HepG2 (cell line): ENCODE results near the gene NENF. TPM values are rescaled to one million over a fixed set of nuclear protein-coding genes. Genes with fewer than 3 reads are reported as not detected.

Experiments
- ATAC-seq: fragments of 200-7000 bp; cut with Tn5 transposase; 3 replicates; pipeline ENCODE4 v1.9.1; 2020; ENCODE audit warnings: mild to moderate bottlenecking, moderate library complexity
- BruUV-seq: library from RNA; stranded (reverse); fragments of 400-500 nt; replicated peaks from 2 replicates; lab custom pipeline; 2021; lab: Mats Ljungman, UMichigan
- CTCF ChIA-PET: fragments of 300-600 bp; formaldehyde crosslinking; extraction: SDS; loops from one replicate; lab custom pipeline; 2021; ENCODE audit warnings: low total read pairs, inconsistent platforms, low intra/inter-chr PET ratio; lab: Yijun Ruan, JAX
- POLR2A ChIA-PET: fragments of 350-600 bp; sonication (Branson Sonifier 250); formaldehyde crosslinking; loops from one replicate; lab custom pipeline; 2020; ENCODE audit warnings: antibody characterized with exemption, inconsistent platforms; lab: Yijun Ruan, JAX
- DNase-seq: peaks from one replicate; pipeline ENCODE4 v3.0.0-alpha.2; 2015; ENCODE audit warnings: low spot score
- FAIRE-seq: peaks from 3 replicates; lab custom pipeline; 2011; peaks lifted over from hg19 to GRCh38; lab: Jason Lieb, UNC
- H2AFZ ChIP-seq: one replicate; pipeline ENCODE4 v1.6.1; 2011; ENCODE audit warnings: low read length, inconsistent platforms
- H3K27ac ChIP-seq: fragments of 300-600 bp; 3 replicates; pipeline ENCODE4 v1.8.0; 2011; ENCODE audit warnings: mixed run types, mild to moderate bottlenecking, mixed read lengths, low read length, inconsistent platforms; ENCODE audit not compliant: insufficient read depth; ENCODE audit errors: extremely low read length
- H3K27me3 ChIP-seq, 2 experiments: fragments of 200-600 bp in 1 of 2; 2 replicates in 1 of 2; 3 replicates in 1 of 2; pipeline versions ENCODE4 v1.6.0 to v1.8.0; 2011; ENCODE audit warnings: low read length in 2 of 2, mild to moderate bottlenecking in 2 of 2, moderate library complexity in 2 of 2, inconsistent platforms in 1 of 2; ENCODE audit not compliant: insufficient read depth in 2 of 2, control insufficient read depth in 1 of 2
- H3K36me3 ChIP-seq, 2 experiments: fragments of 200-600 bp in 1 of 2; replicated peaks in 1 of 2; 2 replicates in 1 of 2; 3 replicates in 1 of 2; pipeline versions ENCODE4 v1.5.1 to v1.8.0; 2011; ENCODE audit warnings: low read length in 2 of 2, inconsistent platforms in 1 of 2; ENCODE audit not compliant: insufficient read depth in 2 of 2, control insufficient read depth in 1 of 2
- H3K4me1 ChIP-seq: 2 replicates; pipeline ENCODE4 v1.5.1; 2012; ENCODE audit warnings: low read length, inconsistent platforms; ENCODE audit not compliant: insufficient read depth
- H3K4me2 ChIP-seq: 2 replicates; pipeline ENCODE4 v1.6.0; 2011; ENCODE audit warnings: low read depth, low read length, inconsistent platforms
- H3K4me3 ChIP-seq, 3 experiments: fragments of 200-600 bp in 1 of 3; sonication (generic), shearing (Covaris generic) in 1 of 3; replicated peaks in 1 of 3; 2 replicates each; pipeline ENCODE4 v1.5.1; 2011 to 2016; ENCODE audit warnings: low read length in 3 of 3, inconsistent platforms in 2 of 3, low read depth in 2 of 3, mild to moderate bottlenecking in 2 of 3, control low read depth in 1 of 3, mixed read lengths in 1 of 3; ENCODE audit not compliant: insufficient read depth in 1 of 3
- H3K79me2 ChIP-seq: one replicate; pipeline ENCODE4 v1.6.1; 2011; ENCODE audit warnings: low read length, inconsistent platforms; ENCODE audit not compliant: insufficient read depth
- H3K9ac ChIP-seq: 2 replicates; pipeline ENCODE4 v1.6.0; 2011; ENCODE audit warnings: mild to moderate bottlenecking, low read depth, low read length, inconsistent platforms; ENCODE audit not compliant: insufficient read depth
- H3K9me3 ChIP-seq: 2 replicates; pipeline ENCODE4 v1.5.1; 2012; ENCODE audit warnings: mild to moderate bottlenecking, low read length
- H4K20me1 ChIP-seq: 2 replicates; pipeline ENCODE4 v1.6.0; 2011; ENCODE audit warnings: inconsistent platforms, mild to moderate bottlenecking, low read length, moderate library complexity; ENCODE audit not compliant: insufficient read depth
- ADNP ChIP-seq: sonication (generic); formaldehyde crosslinking; IDR thresholded peaks from 2 replicates; pipeline ENCODE4 v1.4.0; 2020; ENCODE audit warnings: missing genetic modification reagents
- AGO1 ChIP-seq: fragments of 200-400 bp; formaldehyde crosslinking; IDR thresholded peaks from 2 replicates; pipeline ENCODE4 v1.6.1; 2017; ENCODE audit warnings: mild to moderate bottlenecking, low read depth, low read length, moderate library complexity; ENCODE audit not compliant: poor library complexity, severe bottlenecking
- DMAP1 ChIP-seq: IDR thresholded peaks from 2 replicates; pipeline ENCODE4 v1.6.1; 2016
- FOXA3 ChIP-seq: IDR thresholded peaks from 2 replicates; pipeline ENCODE4 v1.6.1; 2016; ENCODE audit warnings: missing genetic modification reagents, missing compliant biosample characterization
- HMGA1 ChIP-seq: sonication (generic); formaldehyde crosslinking; conservative IDR thresholded peaks from 2 replicates; pipeline ENCODE4 v1.4.0; 2020; ENCODE audit warnings: missing genetic modification reagents
- KDM1A ChIP-seq: IDR thresholded peaks from 2 replicates; pipeline ENCODE4 v1.6.1; 2016; ENCODE audit warnings: missing compliant biosample characterization
- MAFG ChIP-seq: sonication (generic); formaldehyde crosslinking; IDR thresholded peaks from 2 replicates; pipeline ENCODE4 v1.5.1; 2020; ENCODE audit warnings: mild to moderate bottlenecking, missing genetic modification reagents
- MATR3 ChIP-seq: sonication (generic); formaldehyde crosslinking; IDR thresholded peaks from 2 replicates; pipeline ENCODE4 v1.4.0; 2020; ENCODE audit warnings: missing genetic modification reagents
- POGZ ChIP-seq: sonication (generic); formaldehyde crosslinking; IDR thresholded peaks from 2 replicates; pipeline ENCODE4 v1.4.0; 2020; ENCODE audit warnings: mild to moderate bottlenecking, missing genetic modification reagents
- RBM22 ChIP-seq: fragments of 200-400 bp; formaldehyde crosslinking; optimal IDR thresholded peaks from 2 replicates; pipeline ENCODE3; 2017; ENCODE audit warnings: mild to moderate bottlenecking, low read length, moderate library complexity
- U2AF1 ChIP-seq: fragments of 200-400 bp; formaldehyde crosslinking; optimal IDR thresholded peaks from 2 replicates; pipeline ENCODE3; 2017; ENCODE audit warnings: mild to moderate bottlenecking, low read depth, low read length
- ZNF382 ChIP-seq: sonication (generic); formaldehyde crosslinking; IDR thresholded peaks from 2 replicates; pipeline ENCODE4 v1.5.0; 2020; ENCODE audit warnings: missing genetic modification reagents, mild to moderate bottlenecking, borderline replicate concordance
- ZNF652 ChIP-seq: IDR thresholded peaks from 2 replicates; pipeline ENCODE4 v1.6.1; 2016; ENCODE audit warnings: low read depth, borderline replicate concordance
- WGBS: methylation state at CpG from one replicate; pipeline ENCODE4 v1.1.6; 2017; ENCODE audit warnings: low lambda C conversion rate; 5-methylcytosine and 5-hydroxymethylcytosine counted together
- in situ Hi-C: cut with HindIII; loops from 2 replicates; pipeline ENCODE4 v1.10.0; 2017; ENCODE audit warnings: low pct_unique_long_range_greater_than_20kb; ENCODE audit not compliant: extremely low pct_ligation_motif_present
- intact Hi-C: fragments of 100-400 bp; cut with micrococcal nuclease; formaldehyde crosslinking; loops from one replicate; pipeline ENCODE4 v1.10.0; 2022; ENCODE audit not compliant: unreplicated experiment
- polyA plus RNA-seq, 8 experiments: library from polyadenylated mRNA; depleted of rRNA in 3 of 8; stranded (reverse) in 7 of 8; unstranded in 1 of 8; fragments of >200 nt; fragmentation: Illumina TruSeq in 4 of 8; extraction: Trizol in 4 of 8; gene quantifications; 2 replicates each; pipeline versions ENCODE4 v1.2.1 to v1.2.3, GENCODE V29; 2011 to 2016; ENCODE audit warnings: low read depth in 4 of 8, missing spikeins in 1 of 8, mixed read lengths in 1 of 8; ENCODE audit not compliant: insufficient read depth in 1 of 8
- total RNA-seq, 5 experiments: library from RNA; depleted of rRNA; stranded (reverse); fragments of >200 nt; fragmentation: Illumina TruSeq; extraction: Trizol; gene quantifications; 2 replicates each; pipeline ENCODE4 v1.2.3, GENCODE V29; 2016; ENCODE audit warnings: low read depth in 1 of 5
- TF ChIP-seq, protein P1 (sequence below): sonication (generic); formaldehyde crosslinking; IDR thresholded peaks from 2 replicates; pipeline ENCODE4 v1.4.0; 2020; ENCODE audit warnings: mild to moderate bottlenecking, missing genetic modification reagents

Gene NENF
- total and polyA plus RNA-seq, 2 of the 13 experiments (the other 11 are each of a cell fraction or from before 2014, with no cell fraction given): 31.7 to 40.4 TPM

GRCh38 chr1:212442408-212442807, 9.7 kb downstream of the NENF start (continued):
- TF ChIP-seq ZNF652 (CRISPR knock-in tag): no peak
- TF ChIP-seq, protein P1, sequence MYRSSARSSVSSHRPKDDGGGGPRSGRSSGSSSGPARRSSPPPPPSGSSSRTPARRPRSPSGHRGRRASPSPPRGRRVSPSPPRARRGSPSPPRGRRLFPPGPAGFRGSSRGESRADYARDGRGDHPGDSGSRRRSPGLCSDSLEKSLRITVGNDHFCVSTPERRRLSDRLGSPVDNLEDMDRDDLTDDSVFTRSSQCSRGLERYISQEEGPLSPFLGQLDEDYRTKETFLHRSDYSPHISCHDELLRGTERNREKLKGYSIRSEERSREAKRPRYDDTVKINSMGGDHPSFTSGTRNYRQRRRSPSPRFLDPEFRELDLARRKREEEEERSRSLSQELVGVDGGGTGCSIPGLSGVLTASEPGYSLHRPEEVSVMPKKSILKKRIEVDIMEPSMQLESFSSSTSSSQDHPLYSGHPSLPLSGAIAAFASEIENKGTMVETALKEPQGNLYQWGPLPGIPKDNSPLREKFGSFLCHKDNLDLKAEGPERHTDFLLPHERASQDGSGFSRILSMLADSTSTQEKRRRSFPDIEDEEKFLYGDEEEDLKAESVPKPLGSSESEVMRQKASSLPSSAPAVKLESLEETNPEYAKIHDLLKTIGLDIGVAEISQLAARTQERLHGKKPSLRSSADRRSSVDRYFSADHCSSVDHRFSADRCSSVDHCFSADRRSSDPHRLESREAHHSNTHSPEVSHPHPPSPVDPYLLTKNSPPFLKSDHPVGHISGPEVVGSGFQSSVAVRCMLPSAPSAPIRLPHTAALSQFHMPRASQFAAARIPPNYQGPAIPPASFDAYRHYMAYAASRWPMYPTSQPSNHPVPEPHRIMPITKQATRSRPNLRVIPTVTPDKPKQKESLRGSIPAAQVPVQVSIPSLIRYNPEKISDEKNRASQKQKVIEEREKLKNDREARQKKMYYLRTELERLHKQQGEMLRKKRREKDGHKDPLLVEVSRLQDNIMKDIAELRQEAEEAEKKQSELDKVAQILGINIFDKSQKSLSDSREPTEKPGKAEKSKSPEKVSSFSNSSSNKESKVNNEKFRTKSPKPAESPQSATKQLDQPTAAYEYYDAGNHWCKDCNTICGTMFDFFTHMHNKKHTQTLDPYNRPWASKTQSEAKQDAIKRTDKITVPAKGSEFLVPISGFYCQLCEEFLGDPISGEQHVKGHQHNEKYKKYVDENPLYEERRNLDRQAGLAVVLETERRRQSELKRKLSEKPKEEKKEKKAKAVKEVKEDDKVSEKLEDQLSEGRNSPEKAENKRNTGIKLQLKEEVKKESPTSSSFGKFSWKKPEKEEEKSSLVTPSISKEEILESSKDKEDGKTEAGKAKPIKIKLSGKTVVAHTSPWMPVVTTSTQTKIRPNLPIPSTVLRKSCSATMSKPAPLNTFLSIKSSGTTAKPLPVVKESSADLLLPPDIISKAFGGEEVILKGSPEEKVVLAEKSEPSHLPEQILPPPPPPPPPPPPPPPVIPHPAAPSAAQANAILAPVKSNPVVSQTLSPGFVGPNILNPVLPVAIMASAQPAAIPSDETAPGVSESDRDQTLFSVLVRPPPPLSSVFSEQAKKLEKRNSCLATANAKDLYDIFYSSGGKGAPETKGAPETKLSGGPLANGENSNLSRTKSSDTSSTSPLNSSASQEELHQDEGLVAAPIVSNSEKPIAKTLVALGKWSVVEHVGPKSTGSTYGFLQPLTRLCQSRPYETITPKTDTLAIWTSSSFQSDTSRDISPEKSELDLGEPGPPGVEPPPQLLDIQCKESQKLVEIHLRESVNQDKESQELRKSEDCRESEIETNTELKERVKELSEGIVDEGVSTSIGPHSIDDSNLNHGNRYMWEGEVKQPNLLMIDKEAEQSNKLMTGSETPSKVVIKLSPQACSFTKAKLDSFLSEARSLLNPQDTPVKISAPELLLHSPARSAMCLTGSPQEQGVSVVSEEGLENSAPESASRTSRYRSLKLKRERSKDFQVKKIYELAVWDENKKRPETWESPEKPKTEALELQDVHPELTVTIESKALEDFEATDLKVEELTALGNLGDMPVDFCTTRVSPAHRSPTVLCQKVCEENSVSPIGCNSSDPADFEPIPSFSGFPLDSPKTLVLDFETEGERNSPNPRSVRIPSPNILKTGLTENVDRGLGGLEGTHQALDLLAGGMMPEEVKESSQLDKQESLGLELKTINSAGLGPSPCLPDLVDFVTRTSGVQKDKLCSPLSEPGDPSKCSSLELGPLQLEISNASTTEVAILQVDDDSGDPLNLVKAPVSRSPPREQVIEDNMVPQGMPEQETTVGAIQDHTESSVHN (CRISPR knock-in tag): no peak

GRCh38 chr1:212446333-212446732, 13.6 kb downstream of the NENF start:
- Histone ChIP-seq H4K20me1 (no peaks in the 10 kb centered on the region), H3K4me2 (no peak overlapping the region), H3K4me3 (no peak overlapping the region), H3K36me3 (peaks cover 0 to 6% of the 10 kb centered on the region in 2 experiments; a peak in 3 of 5 replicates), H3K79me2 (no peaks in the 10 kb centered on the region), H3K27ac (no peak overlapping the region), H3K9me3 (no peaks in the 10 kb centered on the region), H3K4me1 (no peaks in the 10 kb centered on the region), H2AFZ (no peak overlapping the region), H3K9ac (no peak overlapping the region), H3K27me3 (no peaks in the 10 kb centered on the region)
- no TSS peak for BruUV-seq
- intact Hi-C loops (no loop called here), in situ Hi-C loops (no loop called here)
- 97% methylated on average over 8 of the region's 8 CpGs for WGBS
- ATAC-seq (no peak), FAIRE-seq (no peak), DNase-seq (no peak)
- ChIA-PET CTCF (no interaction called here), POLR2A (no interaction called here)
- TF ChIP-seq U2AF1 (no peak), MATR3 (CRISPR knock-in tag) (no peak), RBM22 (no peak), AGO1 (no peak), HMGA1 (CRISPR knock-in tag) (no peak), MAFG (no peak), KDM1A (CRISPR knock-in tag) (no peak), POGZ (CRISPR knock-in tag) (no peak), ADNP (CRISPR knock-in tag) (no peak), ZNF382 (CRISPR knock-in tag) (no peak), DMAP1 (CRISPR knock-in tag) (no peak), FOXA3 (CRISPR knock-in tag) (no peak)
